GOT3 (cell line): Measurements from ENCODE around the gene RAP1B.
"Not testable (repeated sequence)": the region's sequence is repeated elsewhere in the genome, so short reads cannot be mapped to it uniquely, and the experiment has no call there.

ENCODE experiments used
- DNase-seq: peaks from one replicate; lab custom pipeline; 2025; ENCODE audit warnings: mixed read lengths; lab: John Stamatoyannopoulos, UW

The RAP1B gene

GRCh38 chr12:68636268-68636667 lies 25.6 kb downstream of the RAP1B start:
- no peak for DNase-seq

DNA sequence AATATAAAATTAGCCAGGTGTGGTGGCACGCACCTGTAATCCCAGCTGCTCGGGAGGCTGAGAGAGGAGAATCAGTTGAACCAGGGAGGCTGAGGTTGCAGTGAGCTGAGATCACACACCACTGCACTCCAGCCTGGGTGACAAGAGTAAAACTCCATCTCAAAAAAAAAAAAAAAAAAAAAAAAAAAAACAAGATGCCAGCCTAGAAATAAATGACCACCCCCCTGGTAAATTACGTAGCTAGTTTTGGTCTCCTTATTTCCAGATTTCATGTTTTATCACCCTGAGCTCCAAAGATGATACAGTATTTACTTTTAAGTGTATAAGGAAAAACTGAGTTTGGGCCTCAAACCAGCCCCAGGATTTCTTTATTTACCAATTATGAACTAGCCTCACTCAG lies 26.7 kb downstream of the RAP1B start:
- DNase-seq: not testable (repeated sequence)

- DNase-seq: no peak
These were observed 27.5 kb downstream of the RAP1B start for GRCh38 chr12:68638171-68638570.

GRCh38 chr12:68638721-68639395 lies 28.2 kb downstream of the RAP1B start:
- no peak for DNase-seq

GRCh38 chr12:68639396-68639767 lies 28.7 kb downstream of the RAP1B start:
- DNase-seq: no peak

GRCh38 chr12:68641138-68641537 lies 30.4 kb downstream of the RAP1B start:
- DNase-seq: no peak

- DNase-seq: no peak
These were observed 35.8 kb downstream of the RAP1B start for GRCh38 chr12:68646484-68646883.

- no peak for DNase-seq
These were observed 36.8 kb downstream of the RAP1B start for GRCh38 chr12:68647507-68647906.

DNA sequence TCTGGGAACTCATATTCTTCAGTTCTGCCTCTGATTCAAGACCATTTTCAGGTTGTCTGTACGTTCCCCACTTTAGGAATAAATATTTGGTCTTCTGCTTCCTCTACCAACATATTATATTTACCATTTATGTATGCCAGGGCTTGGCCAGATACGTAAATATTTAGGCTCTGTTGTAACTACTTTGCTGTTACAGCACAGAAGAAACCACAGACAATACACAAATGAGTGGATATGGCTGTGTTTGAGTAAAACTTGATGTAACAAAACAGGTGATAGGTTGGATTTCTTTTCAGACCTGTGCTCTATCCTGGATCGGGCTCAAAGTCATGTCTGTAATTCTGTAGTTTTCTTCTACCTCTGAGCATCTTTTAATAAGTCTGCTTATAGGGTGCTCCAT lies 37.5 kb downstream of the RAP1B start:
- no peak for DNase-seq

DNA sequence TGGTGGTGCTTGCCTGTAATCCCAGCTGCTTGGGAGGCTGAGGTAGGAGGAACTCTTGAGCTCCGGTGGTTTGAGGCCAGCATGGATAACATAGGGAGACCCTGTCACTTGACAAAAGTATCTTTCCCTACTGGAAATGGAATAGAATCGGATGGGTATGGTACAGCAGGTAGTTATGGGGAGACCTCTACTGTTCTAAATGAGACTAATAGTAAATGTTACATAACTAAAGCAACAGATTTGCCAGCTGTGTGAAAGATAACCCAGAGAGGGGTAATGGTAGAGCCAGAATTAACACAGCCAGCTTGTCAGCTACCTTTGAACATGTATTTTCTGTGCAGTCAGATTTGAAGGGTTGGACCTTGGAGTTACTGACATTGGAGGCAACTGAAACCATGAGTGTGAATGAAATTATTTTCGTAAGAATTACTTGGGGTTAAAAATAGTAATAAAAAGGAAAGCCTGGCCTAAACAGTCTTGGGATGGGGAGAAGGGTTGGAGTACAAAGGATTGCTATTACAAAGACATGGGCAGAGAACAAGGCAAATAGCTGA lies 54.4 kb downstream of the RAP1B start:
- no peak for DNase-seq

- DNase-seq: no peak
These were observed 56.6 kb downstream of the RAP1B start for GRCh38 chr12:68667291-68667690.

DNA sequence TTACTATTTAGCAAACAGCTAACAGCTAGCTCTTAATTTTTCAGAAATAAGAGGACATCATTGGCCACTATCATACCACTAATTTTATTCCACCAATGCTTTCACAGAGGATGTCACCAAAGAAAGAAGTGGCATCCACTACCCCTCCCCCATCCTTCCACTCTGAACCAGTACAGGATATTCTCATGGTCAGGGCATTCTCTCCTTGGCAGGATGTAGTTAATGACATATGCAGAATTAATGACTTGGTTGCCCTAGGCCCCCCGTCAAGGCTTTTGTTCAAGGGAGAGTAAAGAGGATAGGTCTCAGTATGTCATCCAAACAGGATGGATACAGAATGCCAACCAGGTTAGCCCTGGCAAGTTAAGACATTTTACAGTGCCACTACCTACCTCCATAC lies 57.2 kb downstream of the RAP1B start:
- no peak for DNase-seq

GRCh38 chr12:68671179-68671578 lies 60.5 kb downstream of the RAP1B start:
- no peak for DNase-seq

- DNase-seq: no peak
These were observed 63.1 kb downstream of the RAP1B start for GRCh38 chr12:68673788-68674187.

- DNase-seq: no peak
These were observed 63.7 kb downstream of the RAP1B start for GRCh38 chr12:68674376-68674775.

GRCh38 chr12:68675101-68675842 lies 64.6 kb downstream of the RAP1B start:
- no peak for DNase-seq

DNA sequence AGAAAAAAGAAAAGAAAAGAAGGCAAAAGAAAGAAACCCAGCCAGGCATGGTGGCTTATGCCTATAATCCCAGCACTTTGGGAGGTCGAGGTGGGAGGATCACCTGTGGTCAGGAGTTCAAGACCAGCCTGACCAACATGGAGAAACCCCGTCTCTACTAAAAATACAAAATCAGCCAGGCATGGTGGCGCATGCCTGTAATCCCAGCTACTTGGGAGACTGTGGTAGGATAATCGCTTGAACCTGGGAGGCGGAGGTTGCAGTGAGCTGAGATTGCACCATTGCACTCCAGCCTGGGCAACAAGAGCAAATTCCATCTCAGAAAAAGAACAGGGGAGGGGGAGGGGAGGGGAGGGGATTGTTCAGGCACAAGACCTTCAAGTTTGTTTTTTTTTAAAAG lies 66.2 kb downstream of the RAP1B start:
- not testable (repeated sequence) for DNase-seq

DNA sequence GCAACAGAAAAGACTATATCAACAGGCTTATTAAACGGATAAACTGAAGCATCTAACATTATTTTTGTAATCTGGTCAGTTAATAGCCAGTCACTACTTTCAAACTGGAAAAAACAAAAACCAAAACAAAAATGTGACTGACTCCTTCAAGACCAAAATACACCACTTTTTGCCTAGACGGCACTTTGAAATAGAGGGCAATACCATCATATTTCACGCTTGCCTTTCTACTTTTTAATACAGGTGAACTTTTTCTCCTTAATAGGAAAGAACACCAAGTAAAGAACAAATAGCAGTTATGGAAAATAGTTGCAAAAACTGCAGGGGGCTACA lies 75.5 kb downstream of the RAP1B start:
- DNase-seq: no peak

DNA sequence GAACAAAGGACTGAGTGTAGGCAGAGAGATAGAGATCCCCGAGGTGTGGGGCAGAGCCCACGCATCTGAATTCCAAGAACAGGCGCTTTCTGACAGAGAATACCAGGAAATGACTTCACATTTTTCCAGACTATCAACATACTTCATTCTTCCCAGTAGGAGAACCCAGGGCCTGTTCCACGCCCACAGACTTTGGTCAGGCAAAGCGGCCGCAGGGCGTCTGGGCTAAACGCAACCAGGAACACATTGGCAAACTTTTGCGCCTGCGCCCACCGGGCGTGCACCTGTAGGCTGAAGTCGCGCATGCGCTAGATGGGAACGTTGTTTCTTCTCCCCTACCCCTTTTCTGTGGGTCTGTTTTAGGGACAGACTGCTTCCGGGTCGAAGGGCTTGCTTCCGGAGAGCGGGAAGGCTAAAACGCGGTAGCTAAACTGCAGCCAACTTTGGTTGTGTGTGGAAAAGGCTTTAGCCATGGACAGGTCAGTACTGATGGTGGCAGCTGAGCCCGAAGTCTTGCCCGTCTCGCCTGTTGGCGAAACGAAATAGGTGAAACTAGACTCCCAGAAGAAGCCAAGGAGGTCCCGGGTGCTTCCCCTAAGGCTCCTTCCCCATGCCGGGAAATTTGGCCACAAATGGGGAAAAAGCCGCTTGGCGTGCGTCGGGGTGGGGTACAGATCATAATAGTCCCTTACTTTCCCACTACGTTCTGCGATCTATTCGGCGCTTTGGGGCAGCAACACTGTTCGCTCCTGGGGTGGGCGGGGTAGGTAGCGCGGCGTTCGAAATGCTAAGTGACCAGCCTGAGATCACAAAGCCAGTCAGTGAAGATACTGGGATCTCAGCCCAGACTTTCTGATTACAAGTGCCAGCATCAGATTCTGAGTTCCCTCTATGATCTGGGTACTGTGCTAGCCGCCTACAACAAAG lies 76.2 kb downstream of the RAP1B start, which contains the start of gene NUP107:
NUP107 (plus strand) TSS at position 384 of the 927 bp plus-strand sequence; CDS start at position 472, 88 bp downstream.
- DNase-seq: peak; percentile 100

- no peak for DNase-seq
These were observed 84.8 kb downstream of the RAP1B start for GRCh38 chr12:68695454-68695853.

DNA sequence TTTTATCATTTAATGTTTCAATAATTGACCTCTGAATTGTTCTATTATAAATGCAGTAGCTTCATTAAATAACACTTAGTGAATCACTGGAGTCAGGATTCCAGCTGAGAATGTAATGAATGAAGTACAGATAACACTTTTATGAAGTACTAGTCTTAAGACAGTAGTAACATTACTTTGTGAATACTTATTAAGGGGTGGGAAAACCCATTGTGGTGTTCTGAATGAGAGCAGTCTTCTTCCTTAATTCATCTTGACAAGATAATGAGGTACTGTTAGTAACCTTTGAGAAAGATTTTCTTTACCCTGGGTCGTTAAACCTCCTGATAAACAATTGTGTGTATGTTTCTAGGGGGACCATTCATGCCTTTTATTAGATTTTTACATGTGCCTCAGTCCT lies 88.8 kb downstream of the RAP1B start:
- no peak for DNase-seq
